ENCODE results near the gene MAP4K2. TPM values are rescaled to one million over a fixed set of nuclear protein-coding genes. Genes with fewer than 3 reads are reported as not detected.

MAP4K2 gene
- total and polyA plus RNA-seq, 2 of the 13 experiments (the other 11 are each of a cell fraction or from before 2014, with no cell fraction given), result 8.3 to 17.6 TPM

GRCh38 chr11:64762674-64763525, 40.1 kb downstream of the MAP4K2 start:
- BruUV-seq (replicated peaks), result no TSS peak
- Histone ChIP-seq H3K36me3 (replicated peaks in 1 of 2; ENCODE audit: control insufficient read depth in 1 of 2, insufficient read depth in 2 of 2, low read length in 2 of 2) (peaks cover 28 to 45% of the 10 kb centered on the region in 2 experiments), H3K79me2 (ENCODE audit: insufficient read depth, low read length) (peaks cover 4% of the 10 kb centered on the region), H3K27me3 (ENCODE audit: control insufficient read depth in 1 of 2, insufficient read depth in 2 of 2, low read length in 2 of 2) (no peaks in the 10 kb centered on the region), H3K9ac (ENCODE audit: insufficient read depth, low read depth, low read length) (no peak overlapping the region), H3K27ac (ENCODE audit: extremely low read length, insufficient read depth, low read length) (no peak overlapping the region), H3K4me1 (ENCODE audit: insufficient read depth, low read length) (peaks cover 27% of the 10 kb centered on the region), H3K9me3 (ENCODE audit: low read length) (no peaks in the 10 kb centered on the region), H3K4me3 (replicated peaks in 1 of 3; ENCODE audit: insufficient read depth in 1 of 3, low read depth in 2 of 3, low read length in 3 of 3) (no peak overlapping the region), H3K4me2 (ENCODE audit: low read depth, low read length) (no peak overlapping the region), H4K20me1 (ENCODE audit: insufficient read depth, low read length) (peaks cover 49% of the 10 kb centered on the region), H2AFZ (ENCODE audit: low read length) (no peak overlapping the region)
- ChIA-PET CTCF (ENCODE audit: low intra/inter-chr PET ratio, low total read pairs) (no interaction called here), POLR2A (interaction anchor here (0.7 to 3.8 kb wide), 3 partner anchors 10 to 59 kb away, joined by 3 to 23 read pairs (median 4); partner anchors contain the start of gene SF1)
- FAIRE-seq (no peak), DNase-seq (ENCODE audit: low spot score) (no peak), ATAC-seq (no peak)
- in situ Hi-C loops (cut with HindIII; ENCODE audit: extremely low pct_ligation_motif_present, low pct_unique_long_range_greater_than_20kb) (no loop called here), intact Hi-C loops (cut with micrococcal nuclease; ENCODE audit: unreplicated experiment) (no loop called here)
- WGBS (ENCODE audit: low lambda C conversion rate), result 85% methylated on average over 13 of the region's 13 CpGs
- TF ChIP-seq CCAR2 (optimal IDR thresholded peaks at IDR 0.05; ENCODE audit: low read depth, low read length) (peak; percentile 11), POLR2AphosphoS5 (IDR thresholded peaks at IDR 0.05; ENCODE audit: low read depth, low read length) (peak; percentile 21), RBM22 (optimal IDR thresholded peaks at IDR 0.05; ENCODE audit: low read length) (peak; percentile 22), ZFP1 (CRISPR knock-in tag; IDR thresholded peaks at IDR 0.05) (no peak), POLR2G (IDR thresholded peaks at IDR 0.05; ENCODE audit: low read depth, low read length) (peak; percentile 30), TFE3 (CRISPR knock-in tag; IDR thresholded peaks at IDR 0.05) (no peak), KDM2A (CRISPR knock-in tag; IDR thresholded peaks at IDR 0.05; ENCODE audit: borderline replicate concordance, low read depth) (0 out of 2 replicates have a peak, but pooled peaks have one; percentile 5), ZBTB33 (CRISPR knock-in tag; IDR thresholded peaks at IDR 0.05) (peak; percentile 57; the same call in 1 of the 2 replicates), POLR2AphosphoS2 (IDR thresholded peaks at IDR 0.05; ENCODE audit: low read depth, low read length) (peak; percentile 75; the same call in 1 of the 2 replicates), ZNF740 (CRISPR knock-in tag; IDR thresholded peaks at IDR 0.05) (no peak), ZFP91 (CRISPR knock-in tag; IDR thresholded peaks at IDR 0.05; ENCODE audit: borderline replicate concordance) (0 out of 2 replicates have a peak, but pooled peaks have one; percentile 18), BORCS8-MEF2B (CRISPR knock-in tag; IDR thresholded peaks at IDR 0.05) (peak; percentile 2; the same call in 1 of the 2 replicates), ZFY (CRISPR knock-in tag; IDR thresholded peaks at IDR 0.05) (0 out of 2 replicates have a peak, but pooled peaks have one; percentile 22)
